Measurements from ENCODE around the gene MFSD6. TPM values are rescaled to one million over a fixed set of nuclear protein-coding genes. Genes with fewer than 3 reads are reported as not detected.

The MFSD6 gene
- total and polyA plus RNA-seq, 4 experiments from 2014 or later, result 7.7 to 47.5 (median 33.7) TPM

GRCh38 chr2:190527918-190528317 is 119.8 kb downstream of the MFSD6 start:
- H3K9me3 ChIP-seq (ENCODE audit: control insufficient read depth in 1 of 2, low read length in 2 of 2), result no peaks in the 10 kb centered on the region
- POLR2A ChIA-PET (ENCODE audit: partially characterized antibody), result no interaction called here
- intact Hi-C loops (cut with micrococcal nuclease), result no loop called here
- Mint-ChIP-seq H3K36me3 (peaks cover 5 to 13% of the 10 kb centered on the region in 2 donors), H3K9me3 (no peaks in the 10 kb centered on the region), H3K4me1 (peaks cover 38 to 69% (median 55%) of the 10 kb centered on the region in 4 donors), H3K27ac (peak overlapping the region in 1 of 7 donors; percentile 4), H3K4me3 (no peak overlapping the region), H3K27me3 (no peaks in the 10 kb centered on the region)
- no peaks in the 10 kb centered on the region for H3K36me3 ChIP-seq (ENCODE audit: insufficient read depth, low read length)
- H3K4me3 ChIP-seq (ENCODE audit: low read length in 2 of 2), result no peak overlapping the region
- peaks cover 35% of the 10 kb centered on the region for H3K4me1 ChIP-seq (ENCODE audit: insufficient read depth, low read length)
- no peaks in the 10 kb centered on the region for H3K27me3 ChIP-seq (ENCODE audit: insufficient read depth, low read length)
- no peak overlapping the region for H3K27ac ChIP-seq (ENCODE audit: low read depth, low read length)
- no peak for DNase-seq
- CTCF ChIA-PET (ENCODE audit: partially characterized antibody), result no interaction called here

GRCh38 chr2:190528521-190529001 is 120.4 kb downstream of the MFSD6 start:
- ChIA-PET POLR2A (ENCODE audit: partially characterized antibody) (interaction anchor here (1.2 kb wide), 1 partner anchor 8 kb away, joined by 3 read pairs; no protein-coding TSS in a partner anchor), CTCF (ENCODE audit: partially characterized antibody) (no interaction called here)
- H3K27me3 ChIP-seq (ENCODE audit: insufficient read depth, low read length), result no peaks in the 10 kb centered on the region
- H3K27ac ChIP-seq (ENCODE audit: low read depth, low read length), result no peak overlapping the region
- Mint-ChIP-seq H3K9me3 (no peaks in the 10 kb centered on the region), H3K4me1 (peaks cover 43 to 75% (median 61%) of the 10 kb centered on the region in 4 donors), H3K27ac (no peak overlapping the region), H3K4me3 (no peak overlapping the region), H3K27me3 (no peaks in the 10 kb centered on the region), H3K36me3 (peaks cover 4 to 10% of the 10 kb centered on the region in 2 donors)
- DNase-seq, result no peak
- H3K9me3 ChIP-seq (ENCODE audit: control insufficient read depth in 1 of 2, low read length in 2 of 2), result no peaks in the 10 kb centered on the region
- intact Hi-C loops (cut with micrococcal nuclease), result no loop called here
- H3K4me3 ChIP-seq (ENCODE audit: low read length in 2 of 2), result no peak overlapping the region
- H3K4me1 ChIP-seq (ENCODE audit: insufficient read depth, low read length), result peaks cover 41% of the 10 kb centered on the region
- H3K36me3 ChIP-seq (ENCODE audit: insufficient read depth, low read length), result no peaks in the 10 kb centered on the region

- H3K9me3 Mint-ChIP-seq, result no peaks in the 10 kb centered on the region
- Histone ChIP-seq H3K27ac (ENCODE audit: low read depth, low read length) (no peak overlapping the region), H3K4me3 (ENCODE audit: low read length in 2 of 2) (no peak overlapping the region), H3K9me3 (ENCODE audit: control insufficient read depth in 1 of 2, low read length in 2 of 2) (no peaks in the 10 kb centered on the region), H3K27me3 (ENCODE audit: insufficient read depth, low read length) (no peaks in the 10 kb centered on the region), H3K4me1 (ENCODE audit: insufficient read depth, low read length) (peaks cover 43% of the 10 kb centered on the region), H3K36me3 (ENCODE audit: insufficient read depth, low read length) (no peaks in the 10 kb centered on the region)
- peak overlapping the region in 5 of 7 donors; percentile 18 to 82 (median 42) for H3K27ac Mint-ChIP-seq
- peaks cover 46 to 78% (median 65%) of the 10 kb centered on the region in 4 donors for H3K4me1 Mint-ChIP-seq
- no peaks in the 10 kb centered on the region for H3K27me3 Mint-ChIP-seq
- ChIA-PET CTCF (ENCODE audit: partially characterized antibody) (interaction anchor here (0.8 to 1.0 kb wide), 2 partner anchors 14 to 156 kb away, joined by 4 read pairs; no protein-coding TSS in a partner anchor), POLR2A (ENCODE audit: partially characterized antibody) (interaction anchor here (0.9 to 2.1 kb wide), 4 partner anchors 9 to 20 kb away, joined by 3 to 8 read pairs (median 4); no protein-coding TSS in a partner anchor)
- no peak for DNase-seq
- peaks cover 4 to 8% of the 10 kb centered on the region in 2 donors for H3K36me3 Mint-ChIP-seq
- intact Hi-C loops (cut with micrococcal nuclease), result loop anchor here (1.0 to 10.0 kb wide), 4 partner anchors 9 to 745 kb away; partner anchors contain the start of genes GLS, HIBCH, ORMDL1 and PMS1
- no peak overlapping the region for H3K4me3 Mint-ChIP-seq
Observed at GRCh38 chr2:190529486-190530247, 121.5 kb downstream of the MFSD6 start.

GRCh38 chr2:190530248-190530900 is 122.2 kb downstream of the MFSD6 start:
- Histone ChIP-seq H3K4me1 (ENCODE audit: insufficient read depth, low read length) (peaks cover 43% of the 10 kb centered on the region), H3K27me3 (ENCODE audit: insufficient read depth, low read length) (no peaks in the 10 kb centered on the region), H3K27ac (ENCODE audit: low read depth, low read length) (no peak overlapping the region), H3K36me3 (ENCODE audit: insufficient read depth, low read length) (no peaks in the 10 kb centered on the region), H3K9me3 (ENCODE audit: control insufficient read depth in 1 of 2, low read length in 2 of 2) (no peaks in the 10 kb centered on the region), H3K4me3 (ENCODE audit: low read length in 2 of 2) (no peak overlapping the region)
- intact Hi-C loops (cut with micrococcal nuclease), result loop anchor here (1.0 to 10.0 kb wide), 4 partner anchors 10 to 746 kb away; partner anchors contain the start of genes GLS, HIBCH, ORMDL1 and PMS1
- Mint-ChIP-seq H3K36me3 (peaks cover 4 to 8% of the 10 kb centered on the region in 2 donors), H3K27me3 (no peaks in the 10 kb centered on the region), H3K9me3 (no peaks in the 10 kb centered on the region), H3K27ac (peak overlapping the region in 6 of 7 donors; percentile 23 to 75 (median 56)), H3K4me3 (peak overlapping the region in 4 of 8 donors; percentile 4 to 41 (median 13)), H3K4me1 (peaks cover 45 to 76% (median 64%) of the 10 kb centered on the region in 4 donors)
- ChIA-PET CTCF (ENCODE audit: partially characterized antibody) (interaction anchor here (0.8 to 1.0 kb wide), 2 partner anchors 15 to 157 kb away, joined by 4 read pairs; no protein-coding TSS in a partner anchor), POLR2A (ENCODE audit: partially characterized antibody) (interaction anchor here (0.9 to 2.1 kb wide), 4 partner anchors 10 to 20 kb away, joined by 3 to 8 read pairs (median 4); no protein-coding TSS in a partner anchor)
- DNase-seq, result no peak

GRCh38 chr2:190532581-190532980 is 124.4 kb downstream of the MFSD6 start:
- H3K27ac ChIP-seq (ENCODE audit: low read depth, low read length), result peak overlapping the region; percentile 87
- H3K4me3 Mint-ChIP-seq, result peak overlapping the region in 7 of 8 donors; percentile 9 to 99 (median 97)
- H3K4me3 ChIP-seq (ENCODE audit: low read length in 2 of 2), result no peak overlapping the region
- no peak for DNase-seq
- CTCF ChIA-PET (ENCODE audit: partially characterized antibody), result interaction anchor here (1.6 to 3.9 kb wide), 2 partner anchors 16 to 147 kb away, joined by 6 to 15 read pairs; no protein-coding TSS in a partner anchor
- H3K36me3 ChIP-seq (ENCODE audit: insufficient read depth, low read length), result no peaks in the 10 kb centered on the region
- H3K4me1 ChIP-seq (ENCODE audit: insufficient read depth, low read length), result peaks cover 46% of the 10 kb centered on the region
- no peaks in the 10 kb centered on the region for H3K27me3 ChIP-seq (ENCODE audit: insufficient read depth, low read length)
- H3K4me1 Mint-ChIP-seq, result peaks cover 49 to 83% (median 65%) of the 10 kb centered on the region in 4 donors
- H3K27ac Mint-ChIP-seq, result peak overlapping the region in 6 of 7 donors; percentile 32 to 100 (median 90)
- H3K9me3 ChIP-seq (ENCODE audit: control insufficient read depth in 1 of 2, low read length in 2 of 2), result no peaks in the 10 kb centered on the region
- H3K36me3 Mint-ChIP-seq, result peaks cover 4 to 11% of the 10 kb centered on the region in 2 donors
- POLR2A ChIA-PET (ENCODE audit: partially characterized antibody), result interaction anchor here (0.8 to 3.2 kb wide), 10 partner anchors 12 to 1145 kb away, joined by 3 to 55 read pairs (median 6); partner anchors contain the start of genes GLS, MFSD6, NAB1 and NABP1
- intact Hi-C loops (cut with micrococcal nuclease), result loop anchor here (5.0 to 10.0 kb wide), 3 partner anchors 215 to 748 kb away; partner anchors contain the start of genes GLS, HIBCH, ORMDL1 and PMS1
- H3K27me3 Mint-ChIP-seq, result no peaks in the 10 kb centered on the region
- peaks cover 0 to 8% (median 1%) of the 10 kb centered on the region in 8 donors for H3K9me3 Mint-ChIP-seq

GRCh38 chr2:190533175-190533967 is 125.2 kb downstream of the MFSD6 start:
- ChIA-PET CTCF (ENCODE audit: partially characterized antibody) (interaction anchor here (0.7 to 3.9 kb wide), 10 partner anchors 7 to 150 kb away, joined by 3 to 15 read pairs (median 3); no protein-coding TSS in a partner anchor), POLR2A (ENCODE audit: partially characterized antibody) (interaction anchor here (0.6 to 3.4 kb wide), 40 partner anchors 7 to 1144 kb away, joined by 3 to 55 read pairs (median 5); partner anchors contain the start of genes GLS, HIBCH, MFSD6 and NAB1)
- no peaks in the 10 kb centered on the region for H3K9me3 ChIP-seq (ENCODE audit: control insufficient read depth in 1 of 2, low read length in 2 of 2)
- Mint-ChIP-seq H3K27ac (peak overlapping the region; percentile 99 to 100 (median 100)), H3K27me3 (no peaks in the 10 kb centered on the region), H3K9me3 (peaks cover 0 to 15% (median 5%) of the 10 kb centered on the region in 8 donors), H3K4me3 (peak overlapping the region; percentile 94 to 99 (median 98)), H3K36me3 (peaks cover 7 to 13% of the 10 kb centered on the region in 2 donors), H3K4me1 (peaks cover 49 to 78% (median 61%) of the 10 kb centered on the region in 4 donors)
- H3K36me3 ChIP-seq (ENCODE audit: insufficient read depth, low read length), result no peaks in the 10 kb centered on the region
- intact Hi-C loops (cut with micrococcal nuclease), result loop anchor here (5.0 to 10.0 kb wide), 3 partner anchors 216 to 749 kb away; partner anchors contain the start of genes GLS, HIBCH, ORMDL1 and PMS1
- peaks cover 46% of the 10 kb centered on the region for H3K4me1 ChIP-seq (ENCODE audit: insufficient read depth, low read length)
- H3K27me3 ChIP-seq (ENCODE audit: insufficient read depth, low read length), result no peaks in the 10 kb centered on the region
- peak overlapping the region; percentile 87 for H3K27ac ChIP-seq (ENCODE audit: low read depth, low read length)
- peak overlapping the region; percentile 82 to 89 for H3K4me3 ChIP-seq (ENCODE audit: low read length in 2 of 2)
- DNase-seq, result no peak
